Calu3 (cell line): ENCODE data around the gene ISYNA1. TPM values are rescaled to one million over a fixed set of nuclear protein-coding genes. Genes with fewer than 3 reads are reported as not detected.

Experiments used
- BruUV-seq: library from RNA; stranded (reverse); fragments of 400-500 nt; replicated peaks from 2 replicates; lab custom pipeline; 2021; lab: Mats Ljungman, UMichigan
- CTCF ChIA-PET: fragments of 300-600 bp; sonication (Branson Sonifier 250); formaldehyde crosslinking; loops from one replicate; lab custom pipeline; 2022; ENCODE audit warnings: antibody characterized with exemption; lab: Charles Lee
- DNase-seq: peaks from one replicate; pipeline ENCODE4 v3.0.0; 2022
- H3K27ac Mint-ChIP-seq: one replicate; pipeline ENCODE4 v1.8.0; 2022; ENCODE audit warnings: mixed read lengths; ENCODE audit not compliant: unreplicated experiment
- H3K27me3 Mint-ChIP-seq: one replicate; pipeline ENCODE4 v1.8.0; 2022; ENCODE audit warnings: mixed read lengths; ENCODE audit not compliant: unreplicated experiment
- H3K36me3 Mint-ChIP-seq: one replicate; pipeline ENCODE4 v1.8.0; 2022; ENCODE audit warnings: mild to moderate bottlenecking, moderate library complexity, mixed read lengths; ENCODE audit not compliant: insufficient read depth, unreplicated experiment
- H3K4me1 Mint-ChIP-seq: one replicate; pipeline ENCODE4 v1.8.0; 2022; ENCODE audit warnings: mild to moderate bottlenecking, low read depth, mixed read lengths; ENCODE audit not compliant: unreplicated experiment
- H3K4me3 Mint-ChIP-seq: one replicate; pipeline ENCODE4 v1.8.0; 2022; ENCODE audit warnings: mild to moderate bottlenecking, low read depth, moderate library complexity, mixed read lengths; ENCODE audit not compliant: unreplicated experiment
- H3K9me3 Mint-ChIP-seq: one replicate; pipeline ENCODE4 v1.8.0; 2022; ENCODE audit warnings: low read depth, mixed read lengths; ENCODE audit not compliant: unreplicated experiment
- intact Hi-C: fragments of 100-400 bp; cut with micrococcal nuclease; formaldehyde crosslinking; loops from one replicate; pipeline ENCODE4 v1.10.0; 2022; ENCODE audit not compliant: unreplicated experiment
- total RNA-seq: library from RNA; stranded (reverse); gene quantifications from 2 replicates; pipeline ENCODE4 v1.2.3, GENCODE V29; 2022
- TF ChIP-seq, protein P1 (sequence below): fragments of 200-600 bp; IDR thresholded peaks from one replicate; pipeline ENCODE4 v1.8.0; 2022; ENCODE audit warnings: antibody characterized with exemption; ENCODE audit not compliant: unreplicated experiment

The ISYNA1 gene
- total RNA-seq, 1 experiment from 2014 or later: 94.9 TPM

DNA sequence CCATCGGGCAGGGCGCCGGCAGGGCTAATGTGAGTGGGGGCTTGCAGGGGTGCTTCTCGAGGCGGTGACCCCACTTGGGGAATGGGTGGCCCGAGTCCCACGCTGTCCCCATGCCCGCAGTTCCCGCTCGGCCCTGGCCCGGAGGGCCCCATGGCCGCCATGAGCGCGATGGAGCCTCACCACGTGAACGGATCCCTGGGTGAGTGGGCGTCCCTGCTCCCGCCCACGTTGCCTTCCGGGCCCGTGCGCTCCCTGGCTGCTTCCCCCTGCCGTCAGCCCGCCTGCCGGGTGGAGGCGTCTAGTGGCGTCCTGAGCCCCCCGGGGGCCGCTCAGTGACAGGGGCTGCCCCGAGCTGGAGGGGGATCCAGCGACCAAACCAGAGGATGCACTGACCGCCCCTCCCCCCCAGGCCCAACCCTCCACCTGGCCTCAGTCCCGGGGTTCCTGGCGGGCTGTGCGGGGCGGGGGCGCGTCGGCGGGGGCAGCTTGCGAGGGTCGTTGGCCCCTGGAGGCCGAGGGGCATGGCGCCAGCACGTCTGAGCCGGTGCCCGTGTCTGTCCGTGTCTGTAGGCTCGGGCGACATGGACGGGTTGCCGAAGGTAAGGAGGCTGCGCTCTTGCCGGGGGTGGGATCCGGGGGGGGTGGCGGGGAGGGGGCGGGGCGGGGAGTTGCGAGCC is 4.8 kb downstream of the ISYNA1 start:
- no peak overlapping the region for H3K27ac Mint-ChIP-seq
- TF ChIP-seq, protein P1, sequence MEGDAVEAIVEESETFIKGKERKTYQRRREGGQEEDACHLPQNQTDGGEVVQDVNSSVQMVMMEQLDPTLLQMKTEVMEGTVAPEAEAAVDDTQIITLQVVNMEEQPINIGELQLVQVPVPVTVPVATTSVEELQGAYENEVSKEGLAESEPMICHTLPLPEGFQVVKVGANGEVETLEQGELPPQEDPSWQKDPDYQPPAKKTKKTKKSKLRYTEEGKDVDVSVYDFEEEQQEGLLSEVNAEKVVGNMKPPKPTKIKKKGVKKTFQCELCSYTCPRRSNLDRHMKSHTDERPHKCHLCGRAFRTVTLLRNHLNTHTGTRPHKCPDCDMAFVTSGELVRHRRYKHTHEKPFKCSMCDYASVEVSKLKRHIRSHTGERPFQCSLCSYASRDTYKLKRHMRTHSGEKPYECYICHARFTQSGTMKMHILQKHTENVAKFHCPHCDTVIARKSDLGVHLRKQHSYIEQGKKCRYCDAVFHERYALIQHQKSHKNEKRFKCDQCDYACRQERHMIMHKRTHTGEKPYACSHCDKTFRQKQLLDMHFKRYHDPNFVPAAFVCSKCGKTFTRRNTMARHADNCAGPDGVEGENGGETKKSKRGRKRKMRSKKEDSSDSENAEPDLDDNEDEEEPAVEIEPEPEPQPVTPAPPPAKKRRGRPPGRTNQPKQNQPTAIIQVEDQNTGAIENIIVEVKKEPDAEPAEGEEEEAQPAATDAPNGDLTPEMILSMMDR: no peak
- no peaks in the 10 kb centered on the region for H3K9me3 Mint-ChIP-seq
- H3K4me3 Mint-ChIP-seq: no peak overlapping the region
- H3K36me3 Mint-ChIP-seq: peaks cover 27% of the 10 kb centered on the region
- CTCF ChIA-PET: no interaction called here
- intact Hi-C loops: no loop called here
- H3K27me3 Mint-ChIP-seq: no peaks in the 10 kb centered on the region
- DNase-seq: no peak
- no peaks in the 10 kb centered on the region for H3K4me1 Mint-ChIP-seq
- no TSS peak for BruUV-seq

DNA sequence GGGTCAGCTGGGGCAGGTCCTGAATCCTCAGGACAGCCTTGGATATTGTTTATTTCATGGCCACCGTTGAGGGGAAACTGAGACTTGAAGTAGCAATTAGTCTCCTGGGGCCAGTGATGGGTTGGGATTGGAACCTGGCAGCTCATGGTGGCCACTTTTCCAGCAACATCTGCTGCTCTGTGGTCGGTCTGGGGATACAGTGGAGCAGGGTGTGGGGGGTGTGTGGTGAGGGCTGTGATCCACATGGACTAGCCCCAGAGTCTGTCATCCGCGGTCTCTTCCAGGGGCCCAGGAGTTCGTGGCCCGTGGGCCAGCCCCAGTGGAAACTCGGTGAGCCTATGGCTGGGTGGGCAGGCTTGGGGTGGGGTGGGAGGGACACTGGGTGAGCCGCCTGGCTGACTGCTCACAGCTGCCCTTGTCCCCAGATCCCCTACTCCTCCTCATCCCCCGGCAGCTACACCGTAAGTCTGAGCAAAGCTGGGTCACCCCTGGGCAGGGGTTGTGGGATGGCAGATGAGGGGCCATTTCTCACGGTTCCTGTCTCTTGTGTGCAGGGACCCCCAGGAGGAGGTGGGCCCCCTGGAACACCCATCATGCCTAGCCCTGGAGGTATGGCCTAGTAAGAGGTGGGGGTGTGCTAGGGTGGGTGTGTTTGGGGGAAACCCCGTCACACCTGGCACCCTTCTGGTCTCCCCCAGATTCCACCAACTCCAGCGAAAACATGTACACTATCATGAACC is 5.5 kb downstream of the ISYNA1 start:
- Mint-ChIP-seq H3K27ac (no peak overlapping the region), H3K4me1 (no peaks in the 10 kb centered on the region), H3K9me3 (no peaks in the 10 kb centered on the region), H3K27me3 (no peaks in the 10 kb centered on the region), H3K36me3 (peaks cover 21% of the 10 kb centered on the region), H3K4me3 (no peak overlapping the region)
- no TSS peak for BruUV-seq
- intact Hi-C loops: no loop called here
- TF ChIP-seq, protein P1: no peak
- CTCF ChIA-PET: no interaction called here
- no peak for DNase-seq

DNA sequence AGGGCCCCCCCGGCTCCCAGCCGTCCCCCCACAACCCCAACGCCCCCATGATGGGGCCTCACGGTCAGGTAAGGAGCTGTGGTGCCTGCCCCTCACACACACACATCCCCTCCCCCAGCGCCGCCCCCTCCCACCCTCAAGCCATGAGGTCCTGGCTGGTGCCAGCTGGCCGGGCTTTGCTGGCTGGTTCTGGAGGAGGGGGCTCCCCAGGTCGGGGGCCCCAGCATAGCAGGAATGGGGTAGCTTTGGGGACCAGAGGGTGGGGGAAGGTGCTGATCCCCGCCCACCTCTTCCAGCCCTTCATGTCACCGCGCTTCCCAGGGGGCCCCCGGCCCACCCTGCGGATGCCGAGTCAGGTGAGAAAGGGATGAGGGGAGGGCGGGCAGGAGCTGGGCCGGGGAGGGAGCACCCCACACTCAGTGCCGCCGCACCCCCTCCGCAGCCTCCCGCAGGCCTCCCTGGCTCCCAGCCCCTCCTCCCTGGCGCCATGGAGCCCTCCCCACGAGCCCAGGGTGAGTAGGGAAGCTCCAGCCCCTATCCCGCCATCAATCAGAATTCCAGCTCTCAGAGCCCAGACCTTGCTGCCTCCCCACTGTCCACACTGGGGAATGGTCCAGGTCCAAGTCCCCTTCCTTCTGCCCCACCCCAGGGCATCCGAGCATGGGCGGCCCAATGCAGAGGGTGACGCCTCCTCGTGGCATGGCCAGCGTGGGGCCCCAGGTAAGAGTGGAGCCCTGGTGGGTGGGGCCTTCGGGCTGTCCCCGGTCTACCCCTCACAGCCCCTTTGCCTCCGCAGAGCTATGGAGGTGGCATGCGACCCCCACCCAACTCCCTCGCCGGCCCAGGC is 6.4 kb downstream of the ISYNA1 start:
- BruUV-seq: no TSS peak
- H3K9me3 Mint-ChIP-seq: no peaks in the 10 kb centered on the region
- TF ChIP-seq, protein P1: no peak
- no peak overlapping the region for H3K27ac Mint-ChIP-seq
- H3K36me3 Mint-ChIP-seq: peaks cover 14% of the 10 kb centered on the region
- no peaks in the 10 kb centered on the region for H3K27me3 Mint-ChIP-seq
- no peaks in the 10 kb centered on the region for H3K4me1 Mint-ChIP-seq
- CTCF ChIA-PET: no interaction called here
- H3K4me3 Mint-ChIP-seq: no peak overlapping the region
- DNase-seq: no peak
- intact Hi-C loops: no loop called here

DNA sequence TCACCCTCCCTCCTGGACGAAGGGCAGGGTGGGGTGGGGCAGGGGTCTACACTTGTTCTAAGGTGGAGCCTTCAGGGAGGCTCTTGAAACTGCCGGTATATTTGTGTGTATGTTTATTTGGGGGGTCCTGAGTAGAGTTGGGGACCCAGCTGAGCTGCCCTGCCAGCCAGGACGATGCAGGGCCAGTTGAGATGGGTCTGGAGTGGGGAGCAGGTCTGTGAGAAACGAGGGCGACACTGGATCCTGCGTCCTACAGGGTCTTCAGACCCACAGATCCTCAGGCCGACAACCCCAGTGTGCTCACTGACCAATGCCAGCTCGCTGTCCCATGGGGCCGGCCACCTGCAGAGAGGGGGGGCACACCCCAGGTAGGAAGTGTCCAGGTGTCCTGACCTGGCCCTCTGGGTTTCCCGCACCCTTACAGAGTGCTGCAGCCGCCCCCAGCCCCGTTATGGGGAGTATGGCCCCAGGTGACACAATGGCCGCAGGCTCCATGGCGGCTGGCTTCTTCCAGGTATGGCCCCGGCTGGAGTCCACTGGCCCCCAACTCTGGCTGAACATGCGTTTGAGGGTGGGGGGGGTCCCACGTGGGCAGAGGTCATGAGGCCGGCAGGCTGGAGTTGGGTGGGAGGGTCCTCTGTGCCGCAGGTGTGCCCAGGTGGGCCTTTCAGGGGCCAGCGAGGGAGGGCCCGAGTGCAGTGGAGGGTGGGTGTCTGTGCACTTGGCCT is 7.4 kb downstream of the ISYNA1 start:
- intact Hi-C loops: no loop called here
- H3K9me3 Mint-ChIP-seq: no peaks in the 10 kb centered on the region
- H3K4me3 Mint-ChIP-seq: no peak overlapping the region
- no peaks in the 10 kb centered on the region for H3K27me3 Mint-ChIP-seq
- TF ChIP-seq, protein P1: no peak
- H3K4me1 Mint-ChIP-seq: no peaks in the 10 kb centered on the region
- no peak overlapping the region for H3K27ac Mint-ChIP-seq
- DNase-seq: no peak
- CTCF ChIA-PET: no interaction called here
- no TSS peak for BruUV-seq
- peaks cover 8% of the 10 kb centered on the region for H3K36me3 Mint-ChIP-seq
